Measurements from ENCODE around the gene C1orf50. TPM values are rescaled to one million over a fixed set of nuclear protein-coding genes. Genes with fewer than 3 reads are reported as not detected.

The C1orf50 gene
- total RNA-seq, 1 donor from 2014 or later: 13.1 TPM

DNA sequence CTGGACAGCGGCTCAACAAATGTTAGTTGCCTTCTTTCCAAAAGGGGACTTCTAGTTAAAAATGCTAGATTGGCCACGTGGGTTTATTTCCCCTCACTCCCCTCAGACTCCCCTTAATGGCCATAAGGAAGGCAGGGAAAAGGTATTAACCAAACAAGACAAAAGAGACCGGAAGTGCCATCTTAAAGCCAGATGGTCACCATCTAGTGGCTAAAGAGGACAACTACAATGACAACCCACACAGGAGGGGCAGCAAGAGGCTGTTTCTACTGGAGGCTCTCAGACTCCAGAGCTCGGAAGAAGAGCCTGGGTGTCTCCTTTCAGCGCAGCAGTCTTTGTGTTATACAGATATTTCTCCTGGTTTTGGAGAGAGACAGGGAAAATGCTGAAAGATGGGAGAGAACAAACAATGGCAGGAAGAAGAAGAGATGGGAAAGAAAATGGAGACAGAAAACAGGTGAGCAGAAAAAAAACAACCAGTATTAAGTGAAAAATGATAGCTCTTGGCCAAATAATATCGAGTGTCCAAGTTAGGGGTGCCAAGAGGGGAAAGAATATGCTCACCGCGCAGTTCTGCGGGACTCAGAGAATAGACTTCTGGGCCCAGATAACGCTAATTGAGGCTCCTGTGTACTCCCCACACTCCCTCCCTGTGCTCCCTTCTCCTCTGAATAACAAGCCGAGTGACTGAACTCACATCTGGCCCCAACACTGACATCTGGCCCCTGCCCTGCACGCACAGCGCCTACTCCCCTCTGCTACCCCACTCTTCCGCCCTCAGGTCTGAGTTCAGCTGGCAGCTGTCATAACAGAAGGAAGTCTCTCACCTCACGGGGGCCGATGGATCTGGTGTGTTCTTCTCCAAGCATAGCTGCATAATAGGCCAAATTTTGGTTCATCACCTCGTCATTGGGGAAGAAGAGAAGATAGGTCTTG lies 9.8 kb upstream of the C1orf50 start:
- Mint-ChIP-seq H3K36me3 (ENCODE audit: low read depth) (peaks cover 65% of the 10 kb centered on the region), H3K27ac (no peak overlapping the region), H3K27me3 (no peaks in the 10 kb centered on the region), H3K4me1 (peaks cover 16% of the 10 kb centered on the region), H3K4me3 (no peak overlapping the region), H3K9me3 (no peaks in the 10 kb centered on the region)
- ChIA-PET CTCF (interaction anchor here (1.1 to 1.2 kb wide), 2 partner anchors 9 to 317 kb away, joined by 3 to 6 read pairs; no protein-coding TSS in a partner anchor), POLR2A (interaction anchor here (1.1 to 1.3 kb wide), 2 partner anchors 10 to 89 kb away, joined by 3 to 4 read pairs; partner anchors contain the start of genes C1orf50 and ZNF691)
- ATAC-seq (ENCODE audit: low read depth) (peak; percentile 77), DNase-seq (no peak)
- TF ChIP-seq, protein P1, sequence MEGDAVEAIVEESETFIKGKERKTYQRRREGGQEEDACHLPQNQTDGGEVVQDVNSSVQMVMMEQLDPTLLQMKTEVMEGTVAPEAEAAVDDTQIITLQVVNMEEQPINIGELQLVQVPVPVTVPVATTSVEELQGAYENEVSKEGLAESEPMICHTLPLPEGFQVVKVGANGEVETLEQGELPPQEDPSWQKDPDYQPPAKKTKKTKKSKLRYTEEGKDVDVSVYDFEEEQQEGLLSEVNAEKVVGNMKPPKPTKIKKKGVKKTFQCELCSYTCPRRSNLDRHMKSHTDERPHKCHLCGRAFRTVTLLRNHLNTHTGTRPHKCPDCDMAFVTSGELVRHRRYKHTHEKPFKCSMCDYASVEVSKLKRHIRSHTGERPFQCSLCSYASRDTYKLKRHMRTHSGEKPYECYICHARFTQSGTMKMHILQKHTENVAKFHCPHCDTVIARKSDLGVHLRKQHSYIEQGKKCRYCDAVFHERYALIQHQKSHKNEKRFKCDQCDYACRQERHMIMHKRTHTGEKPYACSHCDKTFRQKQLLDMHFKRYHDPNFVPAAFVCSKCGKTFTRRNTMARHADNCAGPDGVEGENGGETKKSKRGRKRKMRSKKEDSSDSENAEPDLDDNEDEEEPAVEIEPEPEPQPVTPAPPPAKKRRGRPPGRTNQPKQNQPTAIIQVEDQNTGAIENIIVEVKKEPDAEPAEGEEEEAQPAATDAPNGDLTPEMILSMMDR (IDR thresholded peaks at IDR 0.05): no peak
- intact Hi-C loops (cut with micrococcal nuclease): no loop called here

DNA sequence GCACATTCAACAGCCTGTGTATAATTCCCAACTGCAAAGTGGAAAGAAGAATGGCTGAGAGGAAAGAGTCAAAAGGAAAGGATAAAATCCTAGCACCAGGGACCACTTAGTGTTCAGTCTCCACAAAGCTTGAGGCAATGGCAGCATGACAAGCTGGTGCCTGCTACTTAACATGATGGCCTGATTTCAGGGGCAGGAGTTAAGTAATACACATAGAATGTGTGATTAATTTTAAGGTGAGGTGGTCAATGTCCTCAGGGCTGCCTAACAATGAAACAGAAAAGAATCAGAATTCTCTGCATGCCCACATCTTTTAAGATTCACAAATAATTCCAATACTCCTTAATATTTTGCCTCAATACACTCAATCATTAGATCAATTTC lies 9.2 kb upstream of the C1orf50 start:
- intact Hi-C loops (cut with micrococcal nuclease): no loop called here
- Mint-ChIP-seq H3K4me3 (no peak overlapping the region), H3K4me1 (peaks cover 19% of the 10 kb centered on the region), H3K36me3 (ENCODE audit: low read depth) (peaks cover 61% of the 10 kb centered on the region), H3K27ac (no peak overlapping the region), H3K9me3 (no peaks in the 10 kb centered on the region), H3K27me3 (no peaks in the 10 kb centered on the region)
- ChIA-PET CTCF (interaction anchor here (1.1 to 2.1 kb wide), 2 partner anchors 11 to 316 kb away, joined by 3 to 9 read pairs; no protein-coding TSS in a partner anchor), POLR2A (no interaction called here)
- DNase-seq (no peak), ATAC-seq (ENCODE audit: low read depth) (no peak)
- TF ChIP-seq, protein P1 (IDR thresholded peaks at IDR 0.05): no peak

DNA sequence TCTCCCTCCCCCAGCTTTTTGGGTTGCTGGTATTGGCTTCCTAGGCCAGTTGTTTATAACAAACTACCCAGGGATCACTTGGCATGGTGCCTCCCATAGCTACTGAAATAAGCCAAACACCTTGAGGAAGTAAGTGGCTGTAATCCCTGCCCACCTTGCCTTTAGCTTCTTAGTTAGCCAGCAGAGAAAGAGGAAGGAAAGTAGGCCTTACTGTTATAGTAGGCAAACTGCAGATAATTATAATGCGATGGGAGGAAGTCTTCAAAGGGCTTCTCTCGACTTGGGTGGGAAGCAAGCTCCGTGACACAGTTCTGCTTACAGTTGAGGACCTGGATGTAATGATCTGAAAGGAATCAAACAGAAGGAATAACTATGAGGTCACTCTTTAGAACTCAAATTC lies 8.4 kb upstream of the C1orf50 start:
- Mint-ChIP-seq H3K4me3 (no peak overlapping the region), H3K27me3 (no peaks in the 10 kb centered on the region), H3K4me1 (peaks cover 19% of the 10 kb centered on the region), H3K36me3 (ENCODE audit: low read depth) (peaks cover 55% of the 10 kb centered on the region), H3K27ac (peak overlapping the region; percentile 68), H3K9me3 (no peaks in the 10 kb centered on the region)
- intact Hi-C loops (cut with micrococcal nuclease): no loop called here
- POLR2A ChIA-PET: interaction anchor here (0.7 kb wide), 1 partner anchor 8 kb away, joined by 3 read pairs; the partner anchor contains the start of genes C1orf50 and P3H1
- CTCF ChIA-PET: interaction anchor here (1.2 to 2.1 kb wide), 4 partner anchors 12 to 315 kb away, joined by 3 to 9 read pairs (median 4); no protein-coding TSS in a partner anchor
- ATAC-seq (ENCODE audit: low read depth) (peak; percentile 28), DNase-seq (no peak)
- TF ChIP-seq, protein P1 (IDR thresholded peaks at IDR 0.05): no peak

DNA sequence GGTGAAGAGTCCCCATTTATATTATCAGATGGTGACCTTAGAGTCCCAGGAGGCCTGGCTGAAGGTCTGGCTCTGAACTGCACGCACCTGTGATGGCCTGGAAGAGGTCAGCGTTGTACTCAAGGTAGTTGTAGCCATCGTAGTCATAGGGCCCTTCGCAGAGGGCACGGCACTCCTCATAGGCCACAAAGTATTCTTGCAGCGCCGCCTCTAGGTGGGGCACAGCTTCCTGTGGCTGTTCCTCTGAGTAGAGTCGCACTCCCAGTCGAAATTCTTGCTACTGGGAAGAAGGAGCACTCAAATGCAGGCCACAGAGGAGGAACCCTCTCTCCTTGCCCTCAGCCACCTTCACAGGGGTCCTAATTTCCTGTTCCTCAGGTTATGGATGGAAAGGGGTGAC lies 7.9 kb upstream of the C1orf50 start:
- ChIA-PET POLR2A (interaction anchor here (0.6 to 0.7 kb wide), 3 partner anchors 8 to 495 kb away, joined by 3 to 11 read pairs (median 6); partner anchors contain the start of genes C1orf50 and P3H1), CTCF (interaction anchor here (1.2 to 2.1 kb wide), 4 partner anchors 12 to 314 kb away, joined by 3 to 9 read pairs (median 4); no protein-coding TSS in a partner anchor)
- Mint-ChIP-seq H3K36me3 (ENCODE audit: low read depth) (peaks cover 51% of the 10 kb centered on the region), H3K27me3 (no peaks in the 10 kb centered on the region), H3K4me3 (no peak overlapping the region), H3K9me3 (no peaks in the 10 kb centered on the region), H3K27ac (peak overlapping the region; percentile 68), H3K4me1 (peaks cover 19% of the 10 kb centered on the region)
- no peak for DNase-seq
- TF ChIP-seq, protein P1 (IDR thresholded peaks at IDR 0.05): no peak
- no peak for ATAC-seq (ENCODE audit: low read depth)
- intact Hi-C loops (cut with micrococcal nuclease): no loop called here

DNA sequence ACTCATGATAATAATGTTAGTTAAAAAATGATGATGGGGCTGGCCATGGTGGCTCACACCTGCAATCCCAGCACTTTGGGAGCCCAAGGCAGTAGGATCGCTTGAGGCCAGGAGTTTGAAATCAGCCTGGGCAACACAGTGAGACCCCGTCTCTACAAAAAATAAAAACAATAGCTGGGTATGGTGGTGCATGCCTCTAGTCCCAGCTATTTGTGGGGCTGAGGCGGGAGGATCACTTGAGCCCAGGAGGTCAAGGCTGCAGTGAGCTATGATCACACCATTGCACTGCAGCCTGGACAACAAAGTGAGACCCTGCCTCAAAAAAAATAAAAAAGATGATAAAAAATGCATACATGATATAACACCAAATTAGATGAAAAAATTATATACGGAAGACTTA lies 5.5 kb upstream of the C1orf50 start:
- TF ChIP-seq, protein P1 (IDR thresholded peaks at IDR 0.05): no peak
- DNase-seq (no peak), ATAC-seq (ENCODE audit: low read depth) (no peak)
- Mint-ChIP-seq H3K4me1 (peaks cover 19% of the 10 kb centered on the region), H3K9me3 (no peaks in the 10 kb centered on the region), H3K4me3 (no peak overlapping the region), H3K27me3 (no peaks in the 10 kb centered on the region), H3K36me3 (ENCODE audit: low read depth) (peaks cover 28% of the 10 kb centered on the region), H3K27ac (no peak overlapping the region)
- ChIA-PET POLR2A (no interaction called here), CTCF (no interaction called here)
- intact Hi-C loops (cut with micrococcal nuclease): no loop called here
